Prostate gland (tissue), 2 donors: ENCODE measurements around the gene ERGIC3. TPM values are rescaled to one million over a fixed set of nuclear protein-coding genes. Genes with fewer than 3 reads are reported as not detected.

Experiments used
- DNase-seq: peaks from one replicate; pipeline ENCODE4 v3.0.0-alpha.2; 2019; ENCODE audit warnings: low spot score
- H3K27ac ChIP-seq, 2 donors: fragments of 200-600 bp; sonication (generic); 2 replicates each; pipeline ENCODE4 v1.5.1; 2017 to 2019
- H3K27me3 ChIP-seq: fragments of 200-600 bp; sonication (generic); replicated peaks from 2 replicates; pipeline ENCODE4 v1.5.1; 2019; ENCODE audit not compliant: insufficient read depth
- H3K36me3 ChIP-seq, 2 donors: fragments of 200-600 bp; sonication (generic); 1 replicate in 1 of 2; 2 replicates in 1 of 2; pipeline versions ENCODE4 v1.5.1 to v1.8.1; 2017 to 2019
- H3K4me1 ChIP-seq: fragments of 200-600 bp; sonication (generic); replicated peaks from 2 replicates; pipeline ENCODE4 v1.5.1; 2019
- H3K4me3 ChIP-seq, 2 donors: fragments of 200-600 bp; sonication (generic); 2 replicates each; pipeline ENCODE4 v1.5.1; 2017 to 2019
- H3K9me3 ChIP-seq: fragments of 200-600 bp; sonication (generic); 2 replicates; pipeline ENCODE4 v1.5.1; 2017
- POLR2A ChIP-seq: fragments of 450-650 bp; IDR thresholded peaks from one replicate; pipeline ENCODE4 v1.6.1; 2016; ENCODE audit warnings: antibody characterized with exemption, mild to moderate bottlenecking
- POLR2AphosphoS5 ChIP-seq: sonication (generic); formaldehyde crosslinking; IDR thresholded peaks from one replicate; pipeline ENCODE4 v1.6.1; 2017; ENCODE audit warnings: antibody characterized with exemption
- WGBS: methylation state at CpG from one replicate; pipeline ENCODE4 v1.1.5; 2018; 5-methylcytosine and 5-hydroxymethylcytosine counted together
- intact Hi-C: fragments of 100-400 bp; cut with DNase I; formaldehyde crosslinking; loops from one replicate; pipeline ENCODE4 v1.14.2; 2022
- total RNA-seq, 2 donors: library from RNA; depleted of rRNA; stranded (reverse); fragments of >200 nt; gene quantifications; one replicate each; pipeline ENCODE4 v1.1.0, GENCODE V29; 2016
- TF ChIP-seq, protein P1 (sequence below), 4 experiments: fragments of 200-600 bp in 2 of 4; fragments of 450-650 bp in 2 of 4; sonication (generic) in 2 of 4; IDR thresholded peaks; 1 replicate in 3 of 4; 2 replicates in 1 of 4; pipeline ENCODE4 v1.5.1; 2016 to 2019; ENCODE audit warnings: antibody characterized with exemption in 4 of 4, mild to moderate bottlenecking in 2 of 4, moderate library complexity in 2 of 4

ERGIC3 gene
- total RNA-seq, 2 donors from 2014 or later: 277 to 282 TPM

DNA sequence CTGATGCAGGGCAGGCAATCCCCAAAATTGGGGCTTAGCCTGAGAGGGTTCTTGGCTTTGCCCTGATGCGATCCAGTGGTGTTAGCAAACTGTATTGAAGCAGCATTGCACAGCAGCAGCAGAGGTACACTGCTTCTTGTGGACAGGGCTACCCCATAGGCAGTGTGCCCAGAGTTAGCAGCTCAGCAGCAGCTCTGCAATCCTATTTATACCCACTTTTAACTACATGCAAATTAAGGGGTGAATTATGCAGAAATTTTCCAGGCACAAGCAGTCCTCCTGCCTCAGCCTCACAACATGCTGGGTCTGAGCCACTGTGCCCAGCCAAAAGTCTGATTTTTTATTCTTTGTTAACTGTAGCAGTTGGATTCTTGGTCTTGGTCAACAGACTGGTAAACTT lies 16.2 kb upstream of the ERGIC3 start:
- no peaks in the 10 kb centered on the region for H3K4me1 ChIP-seq
- no peaks in the 10 kb centered on the region for H3K27me3 ChIP-seq
- H3K9me3 ChIP-seq: no peaks in the 10 kb centered on the region
- TF ChIP-seq POLR2A: no peak
- no peak for TF ChIP-seq POLR2AphosphoS5
- TF ChIP-seq, protein P1, sequence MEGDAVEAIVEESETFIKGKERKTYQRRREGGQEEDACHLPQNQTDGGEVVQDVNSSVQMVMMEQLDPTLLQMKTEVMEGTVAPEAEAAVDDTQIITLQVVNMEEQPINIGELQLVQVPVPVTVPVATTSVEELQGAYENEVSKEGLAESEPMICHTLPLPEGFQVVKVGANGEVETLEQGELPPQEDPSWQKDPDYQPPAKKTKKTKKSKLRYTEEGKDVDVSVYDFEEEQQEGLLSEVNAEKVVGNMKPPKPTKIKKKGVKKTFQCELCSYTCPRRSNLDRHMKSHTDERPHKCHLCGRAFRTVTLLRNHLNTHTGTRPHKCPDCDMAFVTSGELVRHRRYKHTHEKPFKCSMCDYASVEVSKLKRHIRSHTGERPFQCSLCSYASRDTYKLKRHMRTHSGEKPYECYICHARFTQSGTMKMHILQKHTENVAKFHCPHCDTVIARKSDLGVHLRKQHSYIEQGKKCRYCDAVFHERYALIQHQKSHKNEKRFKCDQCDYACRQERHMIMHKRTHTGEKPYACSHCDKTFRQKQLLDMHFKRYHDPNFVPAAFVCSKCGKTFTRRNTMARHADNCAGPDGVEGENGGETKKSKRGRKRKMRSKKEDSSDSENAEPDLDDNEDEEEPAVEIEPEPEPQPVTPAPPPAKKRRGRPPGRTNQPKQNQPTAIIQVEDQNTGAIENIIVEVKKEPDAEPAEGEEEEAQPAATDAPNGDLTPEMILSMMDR (IDR thresholded peaks at IDR 0.05): no peak
- intact Hi-C loops: no loop called here
- H3K27ac ChIP-seq: no peak overlapping the region
- 86% methylated on average over 1 of the region's 1 CpG for WGBS
- no peaks in the 10 kb centered on the region for H3K36me3 ChIP-seq
- no peak overlapping the region for H3K4me3 ChIP-seq
- DNase-seq: no peak

DNA sequence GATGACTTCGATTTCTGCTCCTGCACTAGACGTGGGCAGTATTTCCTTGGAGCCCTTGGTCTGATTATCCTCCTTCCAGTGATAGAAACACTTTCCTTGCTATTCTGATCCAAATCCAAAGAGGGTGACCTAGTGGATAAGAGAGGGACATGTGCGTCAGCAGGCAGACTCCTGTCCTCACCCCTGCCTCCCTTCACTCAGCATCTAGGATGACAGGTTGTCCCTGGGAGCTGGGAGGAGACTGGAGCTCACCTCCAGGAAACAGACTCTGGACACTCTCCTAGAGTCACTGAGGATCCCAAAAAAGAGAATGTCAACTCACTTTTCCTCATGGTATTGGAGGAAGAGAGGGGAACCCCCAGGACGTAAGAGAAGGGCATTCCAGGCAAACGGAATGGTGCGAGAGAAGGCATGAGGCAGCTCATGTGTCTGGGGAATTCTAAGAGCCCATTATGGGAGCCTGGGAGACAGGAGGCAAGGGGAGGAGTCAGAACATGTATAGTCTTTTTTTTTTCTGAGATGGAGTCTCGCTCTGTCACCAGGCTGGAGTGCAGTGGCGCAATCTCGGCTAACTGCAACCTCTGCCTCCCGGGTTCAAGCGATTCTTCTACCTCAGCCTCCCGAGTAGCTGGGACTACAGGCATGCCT lies 14.6 kb upstream of the ERGIC3 start:
- no peak for DNase-seq
- Histone ChIP-seq H3K27me3 (no peaks in the 10 kb centered on the region), H3K27ac (no peak overlapping the region), H3K4me1 (no peaks in the 10 kb centered on the region), H3K4me3 (no peak overlapping the region), H3K9me3 (no peaks in the 10 kb centered on the region), H3K36me3 (no peaks in the 10 kb centered on the region)
- intact Hi-C loops: no loop called here
- TF ChIP-seq POLR2A (no peak), POLR2AphosphoS5 (no peak)
- TF ChIP-seq, protein P1 (IDR thresholded peaks at IDR 0.05): no peak
- WGBS: 66% methylated on average over 12 of the region's 12 CpGs

DNA sequence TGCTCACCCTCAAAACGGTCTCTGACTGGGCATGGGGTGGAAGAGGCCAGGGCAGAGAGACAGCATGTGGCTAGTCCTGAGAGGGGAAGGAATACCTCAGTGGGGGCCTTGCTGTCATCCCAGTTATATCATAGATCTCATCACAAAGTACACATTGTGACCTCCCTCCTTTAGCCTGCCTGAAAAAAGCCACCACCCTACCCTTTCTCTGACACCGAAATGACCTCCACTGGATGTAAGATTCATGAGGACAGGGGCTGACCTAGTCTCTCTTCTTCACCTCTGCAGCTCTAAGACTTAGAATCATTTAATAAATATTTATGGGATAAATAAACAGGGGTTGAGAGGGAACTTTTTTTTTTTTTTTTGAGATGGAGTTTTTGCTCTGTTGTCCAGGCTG lies 12.3 kb upstream of the ERGIC3 start, which contains the start of gene C20orf173:
TSS of gene C20orf173 (minus strand) at position 101 of the 400 bp plus-strand sequence. CDS start 279 bp downstream, outside the sequence.
- 87% methylated on average over 2 of the region's 2 CpGs for WGBS
- H3K4me3 ChIP-seq: no peak within 1 kb of the TSS
- TF ChIP-seq POLR2AphosphoS5 (no peak), POLR2A (no peak)
- TF ChIP-seq, protein P1 (IDR thresholded peaks at IDR 0.05): no peak
- no peaks in the 10 kb centered on the region for H3K36me3 ChIP-seq
- intact Hi-C loops: no loop called here
- no peaks in the 10 kb centered on the region for H3K27me3 ChIP-seq
- no peaks in the 10 kb centered on the region for H3K4me1 ChIP-seq
- DNase-seq: no peak
- H3K27ac ChIP-seq: no peak within 1 kb of the TSS
- H3K9me3 ChIP-seq: no peaks in the 10 kb centered on the region

DNA sequence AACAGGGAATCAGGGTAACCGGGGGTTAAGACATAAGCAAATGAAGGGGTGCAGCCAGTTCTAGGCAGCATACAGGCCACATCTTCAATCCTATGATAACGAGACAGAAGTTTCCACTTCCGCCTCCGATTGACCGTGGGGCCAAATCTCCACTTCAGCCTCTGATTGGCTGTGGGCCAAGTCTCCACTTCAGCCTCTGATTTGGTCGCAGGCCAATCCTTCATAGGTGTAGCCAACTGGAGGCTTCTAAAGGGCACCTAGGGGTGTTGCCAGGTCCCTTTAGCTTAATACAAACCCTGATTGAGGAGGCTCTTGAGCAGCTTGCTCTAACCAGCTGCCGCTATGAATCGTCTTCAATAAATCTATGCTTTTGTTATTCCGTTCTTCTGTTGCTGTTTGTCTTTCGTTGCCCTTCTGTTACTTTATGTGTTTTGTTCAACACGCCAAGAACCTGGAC lies 2.1 kb upstream of the ERGIC3 start:
- no peaks in the 10 kb centered on the region for H3K9me3 ChIP-seq
- H3K27me3 ChIP-seq: no peaks in the 10 kb centered on the region
- no peaks in the 10 kb centered on the region for H3K36me3 ChIP-seq
- TF ChIP-seq POLR2A (no peak), POLR2AphosphoS5 (no peak)
- TF ChIP-seq, protein P1 (IDR thresholded peaks at IDR 0.05): no peak
- H3K4me1 ChIP-seq: peaks cover 6% of the 10 kb centered on the region
- no peak overlapping the region for H3K4me3 ChIP-seq
- intact Hi-C loops: loop anchor here (5.0 to 10.0 kb wide), 2 partner anchors 75 to 123 kb away; partner anchors contain the start of genes CPNE1 and RBM12
- 51% methylated on average over 11 of the region's 11 CpGs for WGBS
- H3K27ac ChIP-seq: no peak overlapping the region
- no peak for DNase-seq
